T-helper 2 cell treated with Interferon-gamma antibody and Interleukin-4, amounts not matched to agents 5 μg/mL and 100 μg/mL, for 36 hours (primary cell): Measurements from ENCODE around the gene SLC8A3.
"Not testable (repeated sequence)": the region's sequence is repeated elsewhere in the genome, so short reads cannot be mapped to it uniquely, and the experiment has no call there.

Experiments used
- DNase-seq: peaks from one replicate; pipeline ENCODE4 v3.0.0; 2021; ENCODE audit warnings: low spot score
- H3K27ac Mint-ChIP-seq: one replicate; pipeline ENCODE4 v1.8.0; 2021; ENCODE audit warnings: mild to moderate bottlenecking, mixed read lengths
- H3K27me3 Mint-ChIP-seq: one replicate; pipeline ENCODE4 v1.8.0; 2021; ENCODE audit warnings: low read depth, mixed read lengths
- H3K36me3 Mint-ChIP-seq: one replicate; pipeline ENCODE4 v1.8.0; 2021; ENCODE audit warnings: low read depth, mixed read lengths
- H3K4me1 Mint-ChIP-seq: one replicate; pipeline ENCODE4 v1.8.0; 2021; ENCODE audit warnings: low read depth, mixed read lengths
- H3K4me3 Mint-ChIP-seq: one replicate; pipeline ENCODE4 v1.8.0; 2022; ENCODE audit warnings: mild to moderate bottlenecking, moderate library complexity, mixed read lengths
- H3K9me3 Mint-ChIP-seq: one replicate; pipeline ENCODE4 v1.8.0; 2021; ENCODE audit warnings: mixed read lengths

Gene SLC8A3

GRCh38 chr14:70188659-70189455 lies at the start of gene SLC8A3:
SLC8A3 (minus strand) TSS chr14:70188951; CDS start chr14:70168422, 20,529 bp downstream.
- H3K4me3 Mint-ChIP-seq = peak within 1 kb of the TSS; percentile 81
- no peak within 1 kb of the TSS for H3K27ac Mint-ChIP-seq
- peaks cover 68% of the 10 kb centered on the region for H3K27me3 Mint-ChIP-seq
- peaks cover 14% of the 10 kb centered on the region for H3K4me1 Mint-ChIP-seq
- H3K36me3 Mint-ChIP-seq = no peaks in the 10 kb centered on the region
- no peaks in the 10 kb centered on the region for H3K9me3 Mint-ChIP-seq
- DNase-seq = peak; percentile 26

- Mint-ChIP-seq H3K27ac (no peak overlapping the region), H3K9me3 (no peaks in the 10 kb centered on the region), H3K36me3 (no peaks in the 10 kb centered on the region), H3K4me3 (no peak overlapping the region), H3K27me3 (peaks cover 13% of the 10 kb centered on the region), H3K4me1 (no peaks in the 10 kb centered on the region)
- DNase-seq = no peak
Measured at GRCh38 chr14:70237710-70238109, 49.0 kb upstream of the SLC8A3 start.

- no peaks in the 10 kb centered on the region for H3K36me3 Mint-ChIP-seq
- DNase-seq = no peak
- H3K9me3 Mint-ChIP-seq = no peaks in the 10 kb centered on the region
- H3K4me3 Mint-ChIP-seq = no peak overlapping the region
- no peaks in the 10 kb centered on the region for H3K4me1 Mint-ChIP-seq
- no peak overlapping the region for H3K27ac Mint-ChIP-seq
- H3K27me3 Mint-ChIP-seq = peaks cover 8% of the 10 kb centered on the region
Measured at GRCh38 chr14:70234066-70234950, 45.6 kb upstream of the SLC8A3 start.

- H3K36me3 Mint-ChIP-seq, H3K27me3 Mint-ChIP-seq: not testable (repeated sequence)
Measured at GRCh38 chr14:70231756-70232544, 43.2 kb upstream of the SLC8A3 start.

GRCh38 chr14:70229877-70230640 lies 41.3 kb upstream of the SLC8A3 start:
- not testable (repeated sequence) for H3K4me1 Mint-ChIP-seq, H3K27me3 Mint-ChIP-seq, H3K27ac Mint-ChIP-seq, DNase-seq, H3K4me3 Mint-ChIP-seq, H3K36me3 Mint-ChIP-seq, H3K9me3 Mint-ChIP-seq

More at GRCh38 chr14:70231756-70232544, 43.2 kb upstream of the SLC8A3 start:
- H3K27ac Mint-ChIP-seq, DNase-seq, H3K4me1 Mint-ChIP-seq, H3K4me3 Mint-ChIP-seq, H3K9me3 Mint-ChIP-seq: not testable (repeated sequence)

GRCh38 chr14:70213721-70214282 lies 25.1 kb upstream of the SLC8A3 start:
- Mint-ChIP-seq H3K27me3 (peaks cover 21% of the 10 kb centered on the region), H3K27ac (no peak overlapping the region), H3K4me1 (no peaks in the 10 kb centered on the region), H3K9me3 (no peaks in the 10 kb centered on the region), H3K36me3 (no peaks in the 10 kb centered on the region), H3K4me3 (no peak overlapping the region)
- no peak for DNase-seq

GRCh38 chr14:70212752-70213151 lies 24.0 kb upstream of the SLC8A3 start:
- Mint-ChIP-seq H3K27ac (no peak overlapping the region), H3K4me3 (no peak overlapping the region), H3K36me3 (no peaks in the 10 kb centered on the region), H3K9me3 (no peaks in the 10 kb centered on the region), H3K4me1 (no peaks in the 10 kb centered on the region), H3K27me3 (peaks cover 21% of the 10 kb centered on the region)
- no peak for DNase-seq

- H3K36me3 Mint-ChIP-seq = no peaks in the 10 kb centered on the region
- DNase-seq = no peak
- no peak overlapping the region for H3K4me3 Mint-ChIP-seq
- no peaks in the 10 kb centered on the region for H3K9me3 Mint-ChIP-seq
- H3K4me1 Mint-ChIP-seq = no peaks in the 10 kb centered on the region
- H3K27me3 Mint-ChIP-seq = peaks cover 15% of the 10 kb centered on the region
- H3K27ac Mint-ChIP-seq = no peak overlapping the region
Measured at GRCh38 chr14:70208380-70208779, 19.6 kb upstream of the SLC8A3 start.

GRCh38 chr14:70203686-70204085 lies 14.9 kb upstream of the SLC8A3 start:
- Mint-ChIP-seq H3K36me3 (no peaks in the 10 kb centered on the region), H3K27me3 (peaks cover 26% of the 10 kb centered on the region), H3K27ac (no peak overlapping the region), H3K9me3 (no peaks in the 10 kb centered on the region), H3K4me3 (no peak overlapping the region), H3K4me1 (no peaks in the 10 kb centered on the region)
- no peak for DNase-seq

- DNase-seq = no peak
- no peaks in the 10 kb centered on the region for H3K4me1 Mint-ChIP-seq
- H3K36me3 Mint-ChIP-seq = no peaks in the 10 kb centered on the region
- no peak overlapping the region for H3K27ac Mint-ChIP-seq
- no peak overlapping the region for H3K4me3 Mint-ChIP-seq
- no peaks in the 10 kb centered on the region for H3K9me3 Mint-ChIP-seq
- H3K27me3 Mint-ChIP-seq = peaks cover 34% of the 10 kb centered on the region
Measured at GRCh38 chr14:70201994-70202393, 13.2 kb upstream of the SLC8A3 start.

GRCh38 chr14:70193396-70193795 lies 4.6 kb upstream of the SLC8A3 start:
- H3K4me3 Mint-ChIP-seq = no peak overlapping the region

GRCh38 chr14:70192915-70193314 lies 4.2 kb upstream of the SLC8A3 start:
- H3K9me3 Mint-ChIP-seq = no peaks in the 10 kb centered on the region
- H3K4me1 Mint-ChIP-seq = peaks cover 4% of the 10 kb centered on the region
- DNase-seq = no peak
- H3K27me3 Mint-ChIP-seq = peaks cover 74% of the 10 kb centered on the region
- H3K36me3 Mint-ChIP-seq = no peaks in the 10 kb centered on the region
- H3K4me3 Mint-ChIP-seq = no peak overlapping the region
- H3K27ac Mint-ChIP-seq = no peak overlapping the region

More at GRCh38 chr14:70193396-70193795, 4.6 kb upstream of the SLC8A3 start:
- Mint-ChIP-seq H3K36me3 (no peaks in the 10 kb centered on the region), H3K9me3 (no peaks in the 10 kb centered on the region), H3K27ac (no peak overlapping the region), H3K27me3 (peaks cover 73% of the 10 kb centered on the region), H3K4me1 (peaks cover 2% of the 10 kb centered on the region)
- DNase-seq = no peak

GRCh38 chr14:70190156-70190555 lies 1.4 kb upstream of the SLC8A3 start:
- H3K36me3 Mint-ChIP-seq = no peaks in the 10 kb centered on the region
- DNase-seq = no peak
- H3K27me3 Mint-ChIP-seq = peaks cover 77% of the 10 kb centered on the region
- peaks cover 14% of the 10 kb centered on the region for H3K4me1 Mint-ChIP-seq
- H3K9me3 Mint-ChIP-seq = no peaks in the 10 kb centered on the region
- no peak overlapping the region for H3K4me3 Mint-ChIP-seq
- no peak overlapping the region for H3K27ac Mint-ChIP-seq
